CD4-positive, alpha-beta memory T cell (primary cell): ENCODE data around the gene UNC80. TPM values are rescaled to one million over a fixed set of nuclear protein-coding genes. Genes with fewer than 3 reads are reported as not detected.
A peak's percentile ranks its signal among the peaks of the same experiment; 100 is the strongest.

Experiments
- CTCF ChIA-PET: fragments of 350-600 bp; sonication (Branson Sonifier 250); formaldehyde crosslinking; loops from one replicate; lab custom pipeline; 2021; ENCODE audit warnings: inconsistent platforms; ENCODE audit not compliant: partially characterized antibody; lab: Charles Lee
- POLR2A ChIA-PET: fragments of 350-600 bp; sonication (Branson Sonifier 250); formaldehyde crosslinking; loops from one replicate; lab custom pipeline; 2021; ENCODE audit not compliant: partially characterized antibody; lab: Charles Lee
- DNase-seq, 5 donors: peaks; one replicate each; pipeline versions ENCODE4 v3.0.0 to v3.0.0-alpha.2; 2020 to 2022; ENCODE audit warnings: mixed read lengths in 1 of 5
- H3K27ac ChIP-seq: one replicate; pipeline ENCODE4 v1.7.0; 2013; ENCODE audit warnings: low read depth, low read length
- H3K27me3 ChIP-seq: 2 replicates; pipeline ENCODE4 v1.7.0; 2013; ENCODE audit warnings: mild to moderate bottlenecking, low read length, moderate library complexity; ENCODE audit not compliant: insufficient read depth
- H3K36me3 ChIP-seq: 2 replicates; pipeline ENCODE4 v1.7.0; 2013; ENCODE audit warnings: mild to moderate bottlenecking, low read length, moderate library complexity; ENCODE audit not compliant: insufficient read depth
- H3K4me1 ChIP-seq: 2 replicates; pipeline ENCODE4 v1.7.0; 2013; ENCODE audit warnings: mild to moderate bottlenecking, low read length, moderate library complexity; ENCODE audit not compliant: insufficient read depth
- H3K4me3 ChIP-seq, 2 donors: one replicate each; pipeline ENCODE4 v1.7.0; 2013; ENCODE audit warnings: low read length in 2 of 2, mild to moderate bottlenecking in 1 of 2
- H3K9me3 ChIP-seq, 2 donors: one replicate each; pipeline ENCODE4 v1.7.0; 2013; ENCODE audit warnings: low read length in 2 of 2, control low read depth in 1 of 2; ENCODE audit not compliant: control insufficient read depth in 1 of 2
- H3K27ac Mint-ChIP-seq, 7 donors: one replicate each; pipeline ENCODE4 v1.8.0; 2020 to 2021; ENCODE audit warnings: mixed read lengths in 7 of 7, mild to moderate bottlenecking in 6 of 7, inconsistent platforms in 3 of 7, moderate library complexity in 3 of 7
- H3K27me3 Mint-ChIP-seq, 2 donors: one replicate each; pipeline ENCODE4 v1.8.0; 2020 to 2021; ENCODE audit warnings: mixed read lengths in 2 of 2
- H3K36me3 Mint-ChIP-seq, 2 donors: one replicate each; pipeline ENCODE4 v1.8.0; 2020 to 2021; ENCODE audit warnings: mixed read lengths in 2 of 2, inconsistent platforms in 1 of 2, mild to moderate bottlenecking in 1 of 2
- H3K4me1 Mint-ChIP-seq, 4 donors: one replicate each; pipeline ENCODE4 v1.8.0; 2020 to 2021; ENCODE audit warnings: mixed read lengths in 4 of 4, mild to moderate bottlenecking in 1 of 4
- H3K4me3 Mint-ChIP-seq, 8 donors: one replicate each; pipeline ENCODE4 v1.8.0; 2020 to 2021; ENCODE audit warnings: mixed read lengths in 8 of 8, mild to moderate bottlenecking in 7 of 8, moderate library complexity in 6 of 8, inconsistent platforms in 3 of 8
- H3K9me3 Mint-ChIP-seq, 8 donors: one replicate each; pipeline ENCODE4 v1.8.0; 2020 to 2021; ENCODE audit warnings: mixed read lengths in 8 of 8, mild to moderate bottlenecking in 5 of 8, inconsistent platforms in 3 of 8, moderate library complexity in 1 of 8
- intact Hi-C: fragments of 100-400 bp; cut with micrococcal nuclease; formaldehyde crosslinking; loops from one replicate; pipeline ENCODE4 v1.15.1; 2023
- polyA plus RNA-seq, 2 donors: library from polyadenylated mRNA; unstranded; fragments of 300-500 nt; fragmentation: Illumina TruSeq; gene quantifications; one replicate each; pipeline ENCODE4 v1.2.3, GENCODE V29; 2021
- total RNA-seq, 2 experiments: library from RNA; stranded (reverse); gene quantifications; one replicate each; pipeline ENCODE4 v1.2.3, GENCODE V29; 2021

The UNC80 gene
- total and polyA plus RNA-seq, 4 experiments from 2014 or later = not detected

DNA sequence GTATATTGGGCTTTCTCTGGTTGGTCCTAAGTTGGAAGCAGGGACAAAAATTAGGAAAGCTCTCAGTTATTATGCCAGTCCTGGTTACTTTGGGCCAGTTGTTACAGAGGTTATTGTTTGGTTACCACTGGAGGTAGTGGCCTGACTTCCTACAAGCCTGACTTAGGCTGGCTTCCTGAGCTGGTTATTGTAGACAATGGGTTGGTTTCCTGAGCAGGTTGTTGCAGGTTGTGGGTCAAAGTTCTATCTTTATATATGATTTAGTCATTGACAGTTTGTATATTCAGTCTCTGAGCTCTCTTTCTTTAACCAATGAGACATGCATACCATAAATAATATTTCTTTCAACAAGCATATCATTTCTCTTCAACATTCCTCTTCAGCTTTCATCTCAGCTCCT, 172.1 kb downstream of the UNC80 start:
- Histone ChIP-seq H3K4me1 (no peaks in the 10 kb centered on the region), H3K36me3 (no peaks in the 10 kb centered on the region), H3K4me3 (no peak overlapping the region), H3K27me3 (no peaks in the 10 kb centered on the region), H3K27ac (no peak overlapping the region), H3K9me3 (no peaks in the 10 kb centered on the region)
- POLR2A ChIA-PET = no interaction called here
- intact Hi-C loops = no loop called here
- H3K4me3 Mint-ChIP-seq = no peak overlapping the region
- DNase-seq = no peak
- peaks cover 3 to 4% of the 10 kb centered on the region in 2 donors for H3K27me3 Mint-ChIP-seq
- H3K36me3 Mint-ChIP-seq = no peaks in the 10 kb centered on the region
- peaks cover 0 to 6% (median 0%) of the 10 kb centered on the region in 8 donors for H3K9me3 Mint-ChIP-seq
- no peaks in the 10 kb centered on the region for H3K4me1 Mint-ChIP-seq
- no peak overlapping the region for H3K27ac Mint-ChIP-seq
- CTCF ChIA-PET = no interaction called here

DNA sequence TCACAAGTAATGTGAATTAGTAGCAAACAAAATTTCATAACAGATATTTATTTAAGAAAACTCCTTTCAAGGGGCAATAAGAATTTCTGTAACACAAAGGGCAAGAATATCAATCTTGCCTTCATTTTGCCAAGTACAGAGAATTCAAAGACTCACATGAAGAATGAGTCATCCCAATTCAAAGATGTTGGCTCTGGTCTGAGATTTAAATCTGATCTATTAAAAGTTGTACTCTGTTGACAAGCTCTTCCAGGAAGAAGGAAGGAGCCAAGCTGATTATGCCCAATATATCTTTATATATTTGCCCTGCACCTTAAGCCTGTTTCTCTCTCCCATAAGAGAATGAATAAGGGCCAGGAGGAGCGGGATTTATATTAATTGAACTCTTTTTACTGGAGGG, 174.9 kb downstream of the UNC80 start:
- Mint-ChIP-seq H3K4me1 (no peaks in the 10 kb centered on the region), H3K9me3 (peaks cover 0 to 7% (median 0%) of the 10 kb centered on the region in 8 donors), H3K27ac (no peak overlapping the region), H3K4me3 (no peak overlapping the region), H3K36me3 (no peaks in the 10 kb centered on the region), H3K27me3 (peaks cover 2 to 5% of the 10 kb centered on the region in 2 donors)
- CTCF ChIA-PET = no interaction called here
- intact Hi-C loops = no loop called here
- no peaks in the 10 kb centered on the region for H3K36me3 ChIP-seq
- POLR2A ChIA-PET = no interaction called here
- no peaks in the 10 kb centered on the region for H3K9me3 ChIP-seq
- H3K27ac ChIP-seq = no peak overlapping the region
- no peak for DNase-seq
- H3K4me1 ChIP-seq = no peaks in the 10 kb centered on the region
- no peaks in the 10 kb centered on the region for H3K27me3 ChIP-seq
- H3K4me3 ChIP-seq = no peak overlapping the region

GRCh38 chr2:209956271-209956670, 184.6 kb downstream of the UNC80 start:
- no peaks in the 10 kb centered on the region for H3K4me1 Mint-ChIP-seq
- no peak for DNase-seq
- Histone ChIP-seq H3K4me1 (no peaks in the 10 kb centered on the region), H3K4me3 (no peak overlapping the region), H3K27me3 (no peaks in the 10 kb centered on the region), H3K9me3 (no peaks in the 10 kb centered on the region), H3K36me3 (no peaks in the 10 kb centered on the region), H3K27ac (no peak overlapping the region)
- H3K27me3 Mint-ChIP-seq = peaks cover 14 to 16% of the 10 kb centered on the region in 2 donors
- H3K36me3 Mint-ChIP-seq = no peaks in the 10 kb centered on the region
- ChIA-PET CTCF (interaction anchor here (1.0 to 1.6 kb wide), 3 partner anchors 12 to 21 kb away, joined by 3 to 4 read pairs (median 3); no protein-coding TSS in a partner anchor), POLR2A (no interaction called here)
- peaks cover 0 to 9% (median 0%) of the 10 kb centered on the region in 8 donors for H3K9me3 Mint-ChIP-seq
- intact Hi-C loops = no loop called here
- H3K4me3 Mint-ChIP-seq = no peak overlapping the region
- H3K27ac Mint-ChIP-seq = no peak overlapping the region

- Histone ChIP-seq H3K4me3 (no peak overlapping the region), H3K27ac (no peak overlapping the region), H3K9me3 (no peaks in the 10 kb centered on the region), H3K36me3 (no peaks in the 10 kb centered on the region), H3K27me3 (no peaks in the 10 kb centered on the region), H3K4me1 (no peaks in the 10 kb centered on the region)
- Mint-ChIP-seq H3K4me1 (no peaks in the 10 kb centered on the region), H3K36me3 (no peaks in the 10 kb centered on the region), H3K9me3 (peaks cover 0 to under 1% (median 0%) of the 10 kb centered on the region in 8 donors), H3K4me3 (no peak overlapping the region), H3K27me3 (peaks cover 10% of the 10 kb centered on the region in 2 donors), H3K27ac (no peak overlapping the region)
- ChIA-PET POLR2A (no interaction called here), CTCF (interaction anchor here (1.7 to 2.5 kb wide), 2 partner anchors 10 kb away, joined by 6 to 10 read pairs; no protein-coding TSS in a partner anchor)
- no peak for DNase-seq
- intact Hi-C loops = no loop called here
These were observed 186.4 kb downstream of the UNC80 start for GRCh38 chr2:209958016-209958415.

DNA sequence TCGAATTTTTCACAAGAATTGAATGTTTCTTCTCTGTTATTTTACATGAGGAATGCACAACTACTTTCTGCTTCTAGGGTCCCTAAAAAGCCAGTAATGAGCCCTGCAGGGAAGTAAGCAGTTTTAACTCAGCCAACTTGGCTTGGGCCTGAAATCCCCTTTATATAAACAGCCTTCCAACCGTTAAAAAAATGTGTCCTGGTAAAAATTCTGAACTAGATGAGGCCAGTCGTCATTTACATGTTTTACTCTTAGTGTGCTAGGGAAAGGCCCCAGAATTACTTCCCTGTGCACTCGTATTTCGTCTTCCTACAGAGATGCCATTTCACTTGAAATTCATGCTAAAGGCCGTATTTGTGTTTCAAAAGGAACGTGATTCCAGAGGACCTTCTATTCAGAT, 188.4 kb downstream of the UNC80 start:
- peaks cover 1 to 3% of the 10 kb centered on the region in 2 donors for H3K27me3 Mint-ChIP-seq
- Histone ChIP-seq H3K4me3 (no peak overlapping the region), H3K9me3 (no peaks in the 10 kb centered on the region), H3K27ac (no peak overlapping the region), H3K36me3 (no peaks in the 10 kb centered on the region), H3K27me3 (no peaks in the 10 kb centered on the region), H3K4me1 (no peaks in the 10 kb centered on the region)
- no peak overlapping the region for H3K27ac Mint-ChIP-seq
- CTCF ChIA-PET = interaction anchor here (1.1 to 1.6 kb wide), 2 partner anchors 8 to 16 kb away, joined by 3 to 5 read pairs; no protein-coding TSS in a partner anchor
- no peaks in the 10 kb centered on the region for H3K36me3 Mint-ChIP-seq
- H3K4me1 Mint-ChIP-seq = no peaks in the 10 kb centered on the region
- POLR2A ChIA-PET = no interaction called here
- intact Hi-C loops = loop anchor here (10.0 kb wide), 1 partner anchor 625 kb away; no protein-coding TSS in a partner anchor
- H3K9me3 Mint-ChIP-seq = peaks cover 0 to 1% (median 0%) of the 10 kb centered on the region in 8 donors
- DNase-seq = no peak
- H3K4me3 Mint-ChIP-seq = no peak overlapping the region

DNA sequence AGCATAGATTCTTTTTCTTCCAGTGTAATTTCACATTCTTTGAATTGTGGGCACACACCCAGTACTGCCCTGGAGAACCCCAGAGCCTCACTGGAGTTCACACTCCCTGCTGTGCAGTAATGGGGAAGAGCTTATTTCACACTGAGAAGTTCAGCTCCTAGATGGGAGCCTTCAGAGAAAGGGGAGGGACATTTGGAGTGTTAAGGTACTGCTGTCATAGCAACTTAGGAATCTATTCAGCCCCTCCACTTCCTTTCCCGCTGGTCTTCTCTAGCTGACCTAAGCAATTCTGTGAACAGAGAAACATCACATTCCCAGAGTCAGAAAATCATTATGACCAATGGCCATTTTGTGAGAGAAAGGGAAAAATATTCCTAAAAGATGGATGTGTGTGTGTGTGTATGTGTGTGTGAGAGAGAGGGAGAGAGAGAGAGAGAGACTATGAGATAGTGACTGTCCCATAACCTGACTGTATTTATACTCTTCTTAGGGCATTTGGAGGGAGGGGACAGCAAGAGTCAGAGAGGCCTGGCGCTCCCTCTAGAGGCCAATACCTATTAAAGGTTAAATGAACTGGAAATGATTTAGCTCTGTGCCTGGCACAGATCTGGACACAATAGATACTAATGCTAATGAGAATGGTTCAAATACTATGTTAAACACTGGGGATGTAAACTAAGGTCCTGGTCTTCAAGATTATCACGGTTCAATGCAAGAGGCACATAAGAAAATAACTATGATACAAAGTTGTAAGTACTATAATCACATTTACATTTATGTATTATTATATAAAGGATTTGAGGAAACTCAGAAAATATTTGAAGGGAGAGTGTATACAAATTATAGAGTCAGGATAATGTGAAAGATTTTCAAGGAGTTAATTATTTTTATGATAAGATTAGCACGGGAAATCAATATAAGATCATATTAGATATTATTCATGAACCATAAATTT, 189.3 kb downstream of the UNC80 start:
- Mint-ChIP-seq H3K9me3 (peaks cover 0 to 1% (median 0%) of the 10 kb centered on the region in 8 donors), H3K36me3 (no peaks in the 10 kb centered on the region), H3K4me1 (no peaks in the 10 kb centered on the region), H3K4me3 (no peak overlapping the region), H3K27ac (no peak overlapping the region), H3K27me3 (peaks cover 0 to 3% of the 10 kb centered on the region in 2 donors)
- Histone ChIP-seq H3K4me3 (no peak overlapping the region), H3K9me3 (no peaks in the 10 kb centered on the region), H3K4me1 (no peaks in the 10 kb centered on the region), H3K27me3 (no peaks in the 10 kb centered on the region), H3K27ac (no peak overlapping the region), H3K36me3 (no peaks in the 10 kb centered on the region)
- peak in 4 of 5 donors; percentile 13 to 21 (median 17) for DNase-seq
- intact Hi-C loops = loop anchor here (10.0 kb wide), 1 partner anchor 626 kb away; no protein-coding TSS in a partner anchor
- POLR2A ChIA-PET = no interaction called here
- CTCF ChIA-PET = interaction anchor here (0.8 to 2.1 kb wide), 10 partner anchors 8 to 257 kb away, joined by 3 to 9 read pairs (median 4); no protein-coding TSS in a partner anchor

DNA sequence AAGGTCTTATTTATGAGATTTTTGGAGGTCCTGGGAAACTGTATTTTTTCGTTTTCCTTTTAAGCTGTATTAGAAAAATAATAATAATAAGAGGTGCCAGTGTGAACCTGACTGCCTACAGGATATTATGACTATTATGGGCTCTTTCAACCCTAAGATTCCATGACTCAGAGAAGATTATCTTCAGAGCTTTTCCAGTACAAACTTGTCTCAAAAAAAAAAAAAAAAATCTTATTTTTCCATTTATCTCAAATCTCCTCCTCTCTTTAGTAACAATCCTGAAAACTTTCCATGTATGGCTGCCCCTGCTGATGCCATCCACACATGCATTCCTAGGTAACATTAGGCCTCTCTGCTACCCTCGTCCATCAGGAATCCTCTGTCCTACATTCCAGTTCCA, 194.1 kb downstream of the UNC80 start:
- H3K4me1 ChIP-seq = no peaks in the 10 kb centered on the region
- H3K27ac ChIP-seq = no peak overlapping the region
- H3K27me3 Mint-ChIP-seq = peaks cover 3 to 6% of the 10 kb centered on the region in 2 donors
- H3K27ac Mint-ChIP-seq = no peak overlapping the region
- peaks cover 1% of the 10 kb centered on the region for H3K27me3 ChIP-seq
- H3K9me3 Mint-ChIP-seq = peaks cover 0 to 1% (median 0%) of the 10 kb centered on the region in 8 donors
- POLR2A ChIA-PET = no interaction called here
- CTCF ChIA-PET = interaction anchor here (1.3 kb wide), 1 partner anchor 233 kb away, joined by 5 read pairs; no protein-coding TSS in a partner anchor
- no peaks in the 10 kb centered on the region for H3K36me3 ChIP-seq
- DNase-seq = no peak
- no peaks in the 10 kb centered on the region for H3K36me3 Mint-ChIP-seq
- H3K4me1 Mint-ChIP-seq = no peaks in the 10 kb centered on the region
- intact Hi-C loops = loop anchor here (10.0 kb wide), 1 partner anchor 631 kb away; no protein-coding TSS in a partner anchor
- no peaks in the 10 kb centered on the region for H3K9me3 ChIP-seq
- H3K4me3 ChIP-seq = no peak overlapping the region
- H3K4me3 Mint-ChIP-seq = no peak overlapping the region
